WTC11 (cell line): ENCODE measurements around the gene TRIM40.

Source experiments
- CBFB ChIP-seq: sonication (generic); formaldehyde crosslinking; IDR thresholded peaks from 2 replicates; pipeline ENCODE4 v1.8.1; 2022; ENCODE audit warnings: mild to moderate bottlenecking, low read depth, missing genetic modification reagents
- CREM ChIP-seq: sonication (generic); formaldehyde crosslinking; IDR thresholded peaks from 2 replicates; pipeline ENCODE4 v1.8.1; 2022; ENCODE audit warnings: mild to moderate bottlenecking, missing genetic modification reagents, moderate library complexity
- CTCF ChIP-seq: fragments of 200-600 bp; IDR thresholded peaks from 2 replicates; pipeline ENCODE4 v1.8.0; 2022; ENCODE audit warnings: antibody characterized with exemption
- FOXK1 ChIP-seq: sonication (generic); formaldehyde crosslinking; IDR thresholded peaks from 2 replicates; pipeline ENCODE4 v1.8.0; 2022; ENCODE audit warnings: mild to moderate bottlenecking, moderate library complexity, missing genetic modification reagents
- FOXP1 ChIP-seq: sonication (generic); formaldehyde crosslinking; IDR thresholded peaks from 2 replicates; pipeline ENCODE4 v1.8.0; 2022; ENCODE audit warnings: missing genetic modification reagents, mild to moderate bottlenecking, moderate library complexity, borderline replicate concordance
- RORB ChIP-seq: fragments of 250-450 bp; sonication (Bioruptor Pico); IDR thresholded peaks from 2 replicates; pipeline ENCODE4 v1.9.0; 2021; ENCODE audit warnings: mild to moderate bottlenecking
- TEAD4 ChIP-seq: sonication (generic); formaldehyde crosslinking; IDR thresholded peaks from 2 replicates; pipeline ENCODE4 v1.8.0; 2022; ENCODE audit warnings: mild to moderate bottlenecking, missing genetic modification reagents

- no peak for TF ChIP-seq CTCF
- no peak for TF ChIP-seq FOXK1
- TF ChIP-seq CBFB (CRISPR knock-in tag): no peak
- TF ChIP-seq TEAD4: no peak
- no peak for TF ChIP-seq RORB (CRISPR knock-in tag)
- TF ChIP-seq FOXP1: no peak
- TF ChIP-seq CREM (CRISPR knock-in tag): no peak
Measured at GRCh38 chr6:30096829-30097228, 39.1 kb upstream of the TRIM40 start.
